ENCODE measurements around the gene OPCML. TPM values are rescaled to one million over a fixed set of nuclear protein-coding genes. Genes with fewer than 3 reads are reported as not detected.

The OPCML gene
- total RNA-seq, 1 experiment from 2014 or later, result not detected

GRCh38 chr11:133521502-133521901, 10.8 kb downstream of the OPCML start:
- no peaks in the 10 kb centered on the region for H3F3A ChIP-seq (ENCODE audit: insufficient read depth, low read depth)
- no TSS peak for BruUV-seq (replicated peaks)
- intact Hi-C loops (cut with micrococcal nuclease; ENCODE audit: unreplicated experiment), result no loop called here
- no peak overlapping the region for H3K4me2 ChIP-seq
- H3K4me3 ChIP-seq, result no peak overlapping the region
- CTCF ChIA-PET, result no interaction called here
- H4K20me1 ChIP-seq (ENCODE audit: insufficient read depth), result no peaks in the 10 kb centered on the region
- no peak for DNase-seq
- no peaks in the 10 kb centered on the region for H3K9me2 ChIP-seq (ENCODE audit: insufficient read depth)
- H3K36me3 ChIP-seq (ENCODE audit: low read depth), result no peaks in the 10 kb centered on the region
- no peak overlapping the region for H3K27ac ChIP-seq
- POLR2A ChIA-PET (ENCODE audit: unreplicated experiment), result no interaction called here
- H3K9me3 ChIP-seq (ENCODE audit: insufficient read depth, low read depth), result no peaks in the 10 kb centered on the region
- no peak for TF ChIP-seq CTCF (conservative IDR thresholded peaks at IDR 0.05)
- no peak for TF ChIP-seq EZH2 (IDR thresholded peaks at IDR 0.05; ENCODE audit: low read depth)
- H3K79me2 ChIP-seq (ENCODE audit: low read depth), result no peaks in the 10 kb centered on the region
- H3K27me3 ChIP-seq (ENCODE audit: insufficient read depth, low read depth), result peaks cover 26% of the 10 kb centered on the region
- no peak overlapping the region for H2AFZ ChIP-seq
- no peaks in the 10 kb centered on the region for H3K4me1 ChIP-seq (replicated peaks; ENCODE audit: insufficient read depth)

GRCh38 chr11:133520707-133521106, 11.6 kb downstream of the OPCML start:
- H3K9me3 ChIP-seq (ENCODE audit: insufficient read depth, low read depth), result no peaks in the 10 kb centered on the region
- H3K27me3 ChIP-seq (ENCODE audit: insufficient read depth, low read depth), result peaks cover 34% of the 10 kb centered on the region
- BruUV-seq (replicated peaks), result no TSS peak
- H3K4me2 ChIP-seq, result no peak overlapping the region
- ChIA-PET CTCF (no interaction called here), POLR2A (ENCODE audit: unreplicated experiment) (no interaction called here)
- no peaks in the 10 kb centered on the region for H3K36me3 ChIP-seq (ENCODE audit: low read depth)
- H3F3A ChIP-seq (ENCODE audit: insufficient read depth, low read depth), result no peaks in the 10 kb centered on the region
- no peaks in the 10 kb centered on the region for H3K4me1 ChIP-seq (replicated peaks; ENCODE audit: insufficient read depth)
- intact Hi-C loops (cut with micrococcal nuclease; ENCODE audit: unreplicated experiment), result no loop called here
- H3K4me3 ChIP-seq, result no peak overlapping the region
- DNase-seq, result no peak
- H4K20me1 ChIP-seq (ENCODE audit: insufficient read depth), result no peaks in the 10 kb centered on the region
- no peak overlapping the region for H2AFZ ChIP-seq
- TF ChIP-seq EZH2 (IDR thresholded peaks at IDR 0.05; ENCODE audit: low read depth) (no peak), CTCF (conservative IDR thresholded peaks at IDR 0.05) (no peak)
- H3K9me2 ChIP-seq (ENCODE audit: insufficient read depth), result no peaks in the 10 kb centered on the region
- no peak overlapping the region for H3K27ac ChIP-seq
- no peaks in the 10 kb centered on the region for H3K79me2 ChIP-seq (ENCODE audit: low read depth)

GRCh38 chr11:133519560-133519959, 12.7 kb downstream of the OPCML start:
- peaks cover 41% of the 10 kb centered on the region for H3K27me3 ChIP-seq (ENCODE audit: insufficient read depth, low read depth)
- H4K20me1 ChIP-seq (ENCODE audit: insufficient read depth), result no peaks in the 10 kb centered on the region
- H3F3A ChIP-seq (ENCODE audit: insufficient read depth, low read depth), result no peaks in the 10 kb centered on the region
- H3K4me3 ChIP-seq, result no peak overlapping the region
- BruUV-seq (replicated peaks), result no TSS peak
- TF ChIP-seq EZH2 (IDR thresholded peaks at IDR 0.05; ENCODE audit: low read depth) (no peak), CTCF (conservative IDR thresholded peaks at IDR 0.05) (no peak)
- no peak for DNase-seq
- intact Hi-C loops (cut with micrococcal nuclease; ENCODE audit: unreplicated experiment), result no loop called here
- H3K27ac ChIP-seq, result no peak overlapping the region
- H3K9me3 ChIP-seq (ENCODE audit: insufficient read depth, low read depth), result no peaks in the 10 kb centered on the region
- no peaks in the 10 kb centered on the region for H3K9me2 ChIP-seq (ENCODE audit: insufficient read depth)
- no peak overlapping the region for H3K4me2 ChIP-seq
- POLR2A ChIA-PET (ENCODE audit: unreplicated experiment), result no interaction called here
- no peaks in the 10 kb centered on the region for H3K79me2 ChIP-seq (ENCODE audit: low read depth)
- no peak overlapping the region for H2AFZ ChIP-seq
- CTCF ChIA-PET, result no interaction called here
- no peaks in the 10 kb centered on the region for H3K4me1 ChIP-seq (replicated peaks; ENCODE audit: insufficient read depth)
- H3K36me3 ChIP-seq (ENCODE audit: low read depth), result no peaks in the 10 kb centered on the region

All from PC-9 (cell line).